Mesendoderm (in vitro differentiated cells): ENCODE data around the gene PSD2.

Experiments
- DNase-seq: peaks from one replicate; pipeline ENCODE4 v3.0.0; 2013
- H2AK5ac ChIP-seq: 2 replicates; pipeline ENCODE4 v1.6.1; 2013; ENCODE audit warnings: low read length, inconsistent platforms
- H2BK120ac ChIP-seq: 2 replicates; pipeline ENCODE4 v1.6.1; 2013; ENCODE audit warnings: low read depth, mild to moderate bottlenecking, low read length, moderate library complexity, mixed read lengths
- H2BK15ac ChIP-seq: replicated peaks from 2 replicates; pipeline ENCODE4 v1.6.1; 2013; ENCODE audit warnings: low read depth, mild to moderate bottlenecking, moderate library complexity
- H2BK5ac ChIP-seq: 2 replicates; pipeline ENCODE4 v1.6.1; 2013; ENCODE audit warnings: low read length, inconsistent platforms
- H3K18ac ChIP-seq: 2 replicates; pipeline ENCODE4 v1.6.1; 2013; ENCODE audit warnings: mild to moderate bottlenecking, low read length, mixed read lengths
- H3K23ac ChIP-seq: one replicate; pipeline ENCODE4 v1.6.1; 2013; ENCODE audit warnings: low read length
- H3K27ac ChIP-seq: 2 replicates; pipeline ENCODE4 v1.5.1; 2013; ENCODE audit warnings: low read depth, mild to moderate bottlenecking, inconsistent platforms, low read length, moderate library complexity
- H3K27me3 ChIP-seq: 2 replicates; pipeline ENCODE4 v1.6.1; 2013; ENCODE audit warnings: low read length, control low read depth, mild to moderate bottlenecking, inconsistent platforms; ENCODE audit not compliant: insufficient read depth, poor library complexity
- H3K36me3 ChIP-seq: 2 replicates; pipeline ENCODE4 v1.6.1; 2013; ENCODE audit warnings: low read length, inconsistent platforms; ENCODE audit not compliant: control insufficient read depth, insufficient read depth
- H3K4ac ChIP-seq: one replicate; pipeline ENCODE4 v1.6.1; 2013; ENCODE audit warnings: low read depth, mild to moderate bottlenecking, low read length, moderate library complexity
- H3K4me1 ChIP-seq: 2 replicates; pipeline ENCODE4 v1.6.1; 2013; ENCODE audit warnings: low read depth, low read length, inconsistent platforms; ENCODE audit not compliant: control insufficient read depth
- H3K4me2 ChIP-seq: 2 replicates; pipeline ENCODE4 v1.6.1; 2013; ENCODE audit warnings: low read length
- H3K4me3 ChIP-seq: 2 replicates; pipeline ENCODE4 v1.5.1; 2013; ENCODE audit warnings: mild to moderate bottlenecking, low read length
- H3K56ac ChIP-seq: one replicate; pipeline ENCODE4 v1.6.1; 2013; ENCODE audit warnings: low read length
- H3K79me1 ChIP-seq: 2 replicates; pipeline ENCODE4 v1.6.1; 2013; ENCODE audit warnings: low read length, inconsistent platforms
- H3K79me2 ChIP-seq: 2 replicates; pipeline ENCODE4 v1.6.1; 2013; ENCODE audit warnings: mild to moderate bottlenecking, low read length; ENCODE audit not compliant: control insufficient read depth, insufficient read depth
- H3K9ac ChIP-seq: 2 replicates; pipeline ENCODE4 v1.6.1; 2013; ENCODE audit warnings: low read length, inconsistent platforms
- H4K5ac ChIP-seq: one replicate; pipeline ENCODE4 v1.6.1; 2013; ENCODE audit warnings: low read length
- H4K8ac ChIP-seq: one replicate; pipeline ENCODE4 v1.6.1; 2013; ENCODE audit warnings: low read depth, mild to moderate bottlenecking, control low read depth, low read length, moderate library complexity
- WGBS: extraction: QIAGEN DNeasy Blood & Tissue Kit; methylation state at CpG from one replicate; pipeline ENCODE4 v1.1.7; 2013; ENCODE audit warnings: low lambda C conversion rate, missing lambda C conversion rate; ENCODE audit not compliant: insufficient coverage; ENCODE audit errors: extremely low coverage; 5-methylcytosine and 5-hydroxymethylcytosine counted together

PSD2 gene

GRCh38 chr5:139862313-139862712 lies 66.7 kb downstream of the PSD2 start:
- Histone ChIP-seq H3K18ac (no peak overlapping the region), H3K36me3 (no peaks in the 10 kb centered on the region), H4K8ac (no peak overlapping the region), H3K27me3 (no peaks in the 10 kb centered on the region), H3K79me1 (no peaks in the 10 kb centered on the region), H2BK5ac (no peak overlapping the region), H3K4me3 (no peak overlapping the region), H3K4ac (no peak overlapping the region), H3K4me2 (no peak overlapping the region), H2AK5ac (no peak overlapping the region), H3K4me1 (no peaks in the 10 kb centered on the region), H3K23ac (no peak overlapping the region), H3K9ac (no peak overlapping the region), H3K27ac (no peak overlapping the region), H4K5ac (no peak overlapping the region), H2BK120ac (no peak overlapping the region), H3K79me2 (no peaks in the 10 kb centered on the region), H2BK15ac (no peak overlapping the region), H3K56ac (no peak overlapping the region)
- peak; percentile 31 for DNase-seq
- no CpG with 5 or more reads among the region's 2 CpGs for WGBS

GRCh38 chr5:139862803-139863202 lies 67.2 kb downstream of the PSD2 start:
- no peak overlapping the region for H2BK120ac ChIP-seq
- WGBS = no CpG with 5 or more reads among the region's 2 CpGs
- no peaks in the 10 kb centered on the region for H3K79me2 ChIP-seq
- no peak overlapping the region for H3K18ac ChIP-seq
- no peak overlapping the region for H3K4me3 ChIP-seq
- no peak overlapping the region for H3K56ac ChIP-seq
- H3K79me1 ChIP-seq = no peaks in the 10 kb centered on the region
- H2BK5ac ChIP-seq = no peak overlapping the region
- no peaks in the 10 kb centered on the region for H3K27me3 ChIP-seq
- no peak overlapping the region for H3K4ac ChIP-seq
- no peak overlapping the region for H3K23ac ChIP-seq
- no peak overlapping the region for H3K9ac ChIP-seq
- no peak overlapping the region for H2AK5ac ChIP-seq
- no peak overlapping the region for H4K5ac ChIP-seq
- peak; percentile 40 for DNase-seq
- H3K4me1 ChIP-seq = no peaks in the 10 kb centered on the region
- H2BK15ac ChIP-seq = no peak overlapping the region
- H4K8ac ChIP-seq = no peak overlapping the region
- no peak overlapping the region for H3K27ac ChIP-seq
- H3K36me3 ChIP-seq = no peaks in the 10 kb centered on the region
- no peak overlapping the region for H3K4me2 ChIP-seq

GRCh38 chr5:139863361-139863760 lies 67.8 kb downstream of the PSD2 start:
- no peak overlapping the region for H3K4me3 ChIP-seq
- no CpG with 5 or more reads among the region's 9 CpGs for WGBS

DNA sequence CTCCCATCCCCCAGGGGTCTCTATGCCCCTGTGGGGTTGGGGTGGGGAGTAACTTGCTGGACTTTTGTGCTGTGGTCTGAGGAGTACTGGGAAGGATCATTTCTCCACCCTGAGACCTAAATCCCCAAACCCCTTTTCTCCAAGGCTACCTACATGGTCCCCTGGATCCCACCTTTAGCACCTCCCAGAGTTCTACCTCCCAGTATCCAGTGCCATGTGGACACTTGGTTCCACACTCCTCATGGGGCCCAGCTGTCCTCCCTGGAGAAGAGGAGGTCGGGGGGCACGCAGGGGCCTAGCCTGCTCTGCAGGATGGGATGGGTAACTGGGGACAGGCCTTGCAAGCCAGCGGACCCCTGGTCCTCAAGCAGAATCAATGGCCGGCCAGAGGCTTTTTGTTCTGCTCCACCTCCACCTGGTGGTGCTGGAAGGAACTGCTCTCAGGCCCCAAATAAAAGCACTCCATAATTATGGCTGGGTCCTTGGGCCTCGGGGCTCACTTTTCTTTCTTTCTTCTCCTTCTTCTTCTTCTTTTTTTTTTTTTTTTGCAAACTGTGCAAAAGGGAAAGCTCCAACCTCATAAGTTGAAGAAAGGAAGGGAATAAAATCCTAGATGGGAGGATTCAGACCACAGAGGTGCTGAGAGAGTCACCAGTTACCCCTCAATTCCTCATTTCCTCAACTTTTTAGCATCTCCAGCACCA lies 68.4 kb downstream of the PSD2 start:
- H3K79me2 ChIP-seq = no peaks in the 10 kb centered on the region
- no peak overlapping the region for H3K56ac ChIP-seq
- no peak overlapping the region for H2AK5ac ChIP-seq
- H3K4me3 ChIP-seq = no peak overlapping the region
- H3K4me1 ChIP-seq = no peaks in the 10 kb centered on the region
- H2BK120ac ChIP-seq = no peak overlapping the region
- no peak overlapping the region for H2BK15ac ChIP-seq
- no peaks in the 10 kb centered on the region for H3K36me3 ChIP-seq
- H3K18ac ChIP-seq = no peak overlapping the region
- DNase-seq = peak; percentile 65
- no CpG with 5 or more reads among the region's 5 CpGs for WGBS
- no peaks in the 10 kb centered on the region for H3K79me1 ChIP-seq
- H3K9ac ChIP-seq = no peak overlapping the region
- H3K4ac ChIP-seq = no peak overlapping the region
- H3K4me2 ChIP-seq = no peak overlapping the region
- no peak overlapping the region for H4K5ac ChIP-seq
- H2BK5ac ChIP-seq = no peak overlapping the region
- H4K8ac ChIP-seq = no peak overlapping the region
- H3K27me3 ChIP-seq = no peaks in the 10 kb centered on the region
- H3K23ac ChIP-seq = no peak overlapping the region
- H3K27ac ChIP-seq = no peak overlapping the region

More at GRCh38 chr5:139863361-139863760, 67.8 kb downstream of the PSD2 start:
- no peaks in the 10 kb centered on the region for H3K27me3 ChIP-seq
- no peak overlapping the region for H3K9ac ChIP-seq
- H3K18ac ChIP-seq = no peak overlapping the region
- no peaks in the 10 kb centered on the region for H3K4me1 ChIP-seq
- H3K23ac ChIP-seq = no peak overlapping the region
- no peaks in the 10 kb centered on the region for H3K79me1 ChIP-seq
- no peak overlapping the region for H4K5ac ChIP-seq
- no peak overlapping the region for H2BK120ac ChIP-seq
- DNase-seq = no peak
- H4K8ac ChIP-seq = no peak overlapping the region
- H2BK5ac ChIP-seq = no peak overlapping the region
- no peak overlapping the region for H2BK15ac ChIP-seq
- H2AK5ac ChIP-seq = no peak overlapping the region
- H3K4me2 ChIP-seq = no peak overlapping the region
- no peak overlapping the region for H3K56ac ChIP-seq
- no peaks in the 10 kb centered on the region for H3K36me3 ChIP-seq
- no peak overlapping the region for H3K27ac ChIP-seq
- H3K4ac ChIP-seq = no peak overlapping the region
- no peaks in the 10 kb centered on the region for H3K79me2 ChIP-seq

GRCh38 chr5:139864716-139865483 lies 69.3 kb downstream of the PSD2 start:
- H3K36me3 ChIP-seq = no peaks in the 10 kb centered on the region
- no peak overlapping the region for H3K56ac ChIP-seq
- DNase-seq = no peak
- no peak overlapping the region for H3K27ac ChIP-seq
- WGBS = no CpG with 5 or more reads among the region's 12 CpGs
- no peaks in the 10 kb centered on the region for H3K79me1 ChIP-seq
- no peak overlapping the region for H3K23ac ChIP-seq
- H2AK5ac ChIP-seq = no peak overlapping the region
- H3K4me1 ChIP-seq = no peaks in the 10 kb centered on the region
- H3K4me2 ChIP-seq = no peak overlapping the region
- H3K18ac ChIP-seq = no peak overlapping the region
- H2BK5ac ChIP-seq = no peak overlapping the region
- H3K9ac ChIP-seq = no peak overlapping the region
- H3K4me3 ChIP-seq = no peak overlapping the region
- H4K5ac ChIP-seq = no peak overlapping the region
- no peaks in the 10 kb centered on the region for H3K27me3 ChIP-seq
- no peak overlapping the region for H4K8ac ChIP-seq
- H2BK120ac ChIP-seq = no peak overlapping the region
- no peaks in the 10 kb centered on the region for H3K79me2 ChIP-seq
- H2BK15ac ChIP-seq = no peak overlapping the region
- H3K4ac ChIP-seq = no peak overlapping the region
